HG03064 (cell line): ENCODE data around the gene PHYHIPL.
"Not testable (repeated sequence)": the region's sequence is repeated elsewhere in the genome, so short reads cannot be mapped to it uniquely, and the experiment has no call there.

Experiments
- ATAC-seq: cut with Tn5 transposase; IDR thresholded peaks from one replicate; pipeline ENCODE4 v1.9.1; 2021; ENCODE audit warnings: low read depth; ENCODE audit not compliant: unreplicated experiment

Gene PHYHIPL

GRCh38 chr10:59181668-59182067 is 5.2 kb downstream of the PHYHIPL start:
- ATAC-seq = no peak

GRCh38 chr10:59190332-59190731 is 13.9 kb downstream of the PHYHIPL start:
- no peak for ATAC-seq

GRCh38 chr10:59206204-59206720 is 29.8 kb downstream of the PHYHIPL start:
- no peak for ATAC-seq

GRCh38 chr10:59212301-59212798 is 35.9 kb downstream of the PHYHIPL start:
- ATAC-seq = no peak

- no peak for ATAC-seq
Measured at GRCh38 chr10:59214160-59214559, 37.7 kb downstream of the PHYHIPL start.

GRCh38 chr10:59216178-59216869 is 39.9 kb downstream of the PHYHIPL start:
- ATAC-seq = no peak

- no peak for ATAC-seq
Measured at GRCh38 chr10:59222788-59223187, 46.3 kb downstream of the PHYHIPL start.

GRCh38 chr10:59223597-59223996 is 47.2 kb downstream of the PHYHIPL start:
- not testable (repeated sequence) for ATAC-seq

GRCh38 chr10:59225211-59225610 is 48.8 kb downstream of the PHYHIPL start:
- ATAC-seq = no peak

- ATAC-seq = no peak
Measured at GRCh38 chr10:59227136-59227673, 50.8 kb downstream of the PHYHIPL start.

GRCh38 chr10:59229441-59229840 is 53.0 kb downstream of the PHYHIPL start:
- no peak for ATAC-seq

GRCh38 chr10:59234194-59234593 is 57.8 kb downstream of the PHYHIPL start:
- no peak for ATAC-seq

GRCh38 chr10:59234816-59235429 is 58.5 kb downstream of the PHYHIPL start:
- no peak for ATAC-seq

GRCh38 chr10:59236064-59236697 is 59.7 kb downstream of the PHYHIPL start:
- ATAC-seq = no peak

- no peak for ATAC-seq
Measured at GRCh38 chr10:59237775-59238174, 61.3 kb downstream of the PHYHIPL start.

- ATAC-seq = not testable (repeated sequence)
Measured at GRCh38 chr10:59239108-59239507, 62.7 kb downstream of the PHYHIPL start.

GRCh38 chr10:59240582-59241183 is 64.2 kb downstream of the PHYHIPL start:
- no peak for ATAC-seq

- no peak for ATAC-seq
Measured at GRCh38 chr10:59242057-59242456, 65.6 kb downstream of the PHYHIPL start.

GRCh38 chr10:59242991-59243390 is 66.5 kb downstream of the PHYHIPL start:
- ATAC-seq = no peak

GRCh38 chr10:59243611-59244195 is 67.3 kb downstream of the PHYHIPL start:
- no peak for ATAC-seq
